Measurements from ENCODE around the gene DIPK1C.

DIPK1C gene

GRCh38 chr18:74414953-74415515 is 42.1 kb downstream of the DIPK1C start:
- DNase-seq: no peak

- no peak for DNase-seq
These were observed 43.3 kb downstream of the DIPK1C start for GRCh38 chr18:74413836-74414235.

DNA sequence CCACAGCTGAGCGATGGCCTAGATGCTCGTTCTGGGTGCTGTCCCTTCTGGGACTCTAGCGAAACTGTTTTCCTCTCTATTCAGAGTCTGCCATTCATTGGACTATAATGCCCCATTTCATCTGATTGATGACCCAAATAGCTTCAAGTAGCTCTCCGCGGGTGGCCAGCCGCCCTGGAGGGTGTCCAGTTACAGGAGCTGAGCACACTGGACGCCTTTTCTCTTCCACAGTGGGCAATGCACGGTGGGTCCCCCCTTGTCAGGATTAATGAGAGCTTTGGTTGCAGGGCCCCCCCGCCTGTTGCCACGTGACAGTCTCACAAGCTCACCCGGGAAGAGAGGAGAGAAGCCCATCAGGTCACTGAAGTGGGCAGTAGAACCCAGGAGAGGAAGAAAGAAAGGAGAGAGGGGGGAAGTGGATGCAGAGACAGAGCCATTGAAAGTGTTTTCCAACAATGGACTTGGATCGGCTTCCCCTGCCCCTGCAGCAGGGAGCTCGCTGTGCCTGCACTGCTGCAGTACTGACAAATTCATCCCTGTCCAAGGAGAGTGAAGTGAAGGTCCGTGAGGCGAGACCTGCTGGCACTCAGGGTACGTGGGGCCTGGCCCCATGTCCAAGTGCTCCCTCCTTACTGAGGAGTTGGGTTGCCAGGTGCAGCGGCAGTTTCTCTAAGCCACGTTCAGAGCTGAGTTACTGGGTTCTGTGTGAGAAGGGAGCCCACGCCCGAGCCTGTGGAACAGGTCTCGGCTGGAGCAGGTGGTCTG is 44.8 kb downstream of the DIPK1C start:
- no peak for DNase-seq

GRCh38 chr18:74411475-74411874 is 45.6 kb downstream of the DIPK1C start:
- DNase-seq: no peak

DNA sequence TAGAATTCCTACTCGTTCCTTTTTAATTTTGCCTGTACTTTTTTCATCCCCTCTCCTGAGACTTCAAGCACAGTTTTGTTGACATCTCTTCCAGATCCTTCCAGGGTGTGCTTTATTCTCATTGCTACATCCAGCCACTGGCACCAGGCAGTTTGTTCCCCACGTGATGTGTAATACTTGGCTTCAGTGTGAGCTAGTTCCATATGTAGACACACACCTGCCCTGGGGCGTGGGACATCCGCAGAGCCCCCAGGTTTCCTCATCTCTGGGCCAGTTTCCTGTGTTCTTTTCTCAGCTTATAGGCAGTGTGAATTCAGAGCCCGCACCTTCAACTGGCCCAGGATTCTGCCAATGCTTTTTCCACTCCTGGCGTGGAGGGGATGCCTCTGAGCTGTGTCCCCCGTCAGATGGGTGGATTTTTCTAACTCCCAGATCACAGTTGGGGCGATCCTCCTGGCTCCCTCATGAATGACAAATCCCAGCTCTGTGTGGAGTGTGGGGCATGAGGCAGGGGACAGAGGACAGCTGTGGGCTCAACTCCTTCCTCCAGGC is 46.6 kb downstream of the DIPK1C start:
- no peak for DNase-seq

- DNase-seq: no peak
These were observed 49.2 kb downstream of the DIPK1C start for GRCh38 chr18:74407888-74408287.

GRCh38 chr18:74402806-74403433 is 54.2 kb downstream of the DIPK1C start:
- no peak for DNase-seq

- DNase-seq: no peak
These were observed 56.3 kb downstream of the DIPK1C start for GRCh38 chr18:74400813-74401212.

DNA sequence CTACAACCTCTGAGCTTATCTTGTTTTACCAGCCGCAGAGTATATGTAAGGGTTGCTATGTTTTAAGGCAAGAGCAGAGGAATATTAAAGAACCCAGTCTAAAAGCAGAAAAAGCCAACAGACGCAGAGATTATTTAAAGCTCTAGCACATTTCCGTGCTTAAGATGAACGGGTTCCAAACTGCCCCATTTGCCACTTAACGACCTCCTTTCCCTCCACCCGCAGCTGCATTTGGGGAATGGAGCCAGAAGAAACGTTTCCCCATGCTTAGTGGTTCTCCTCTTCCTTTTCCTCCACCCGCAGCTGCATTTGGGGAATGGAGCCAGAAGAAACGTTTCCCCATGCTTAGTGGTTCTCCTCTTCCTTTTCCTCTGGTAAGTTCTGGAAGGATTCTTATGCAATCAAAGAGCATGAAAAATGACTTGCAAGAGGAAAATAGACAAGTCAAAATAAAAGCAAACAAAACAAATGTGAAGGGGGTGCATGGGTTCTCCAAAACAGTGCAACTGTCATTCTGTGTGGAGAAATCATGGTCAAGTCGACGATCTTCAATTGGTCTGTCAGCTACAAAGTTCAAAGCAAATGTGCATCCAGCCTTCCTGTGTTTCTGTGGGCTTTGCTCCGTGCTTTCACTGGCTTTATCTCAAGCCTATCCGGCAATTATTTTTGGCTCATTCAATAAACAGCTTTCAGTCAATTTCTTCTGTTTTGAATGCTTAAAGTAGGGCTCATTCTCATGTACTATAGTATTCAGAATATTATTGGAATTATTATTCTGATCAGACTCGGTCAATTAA is 57.8 kb downstream of the DIPK1C start:
- no peak for DNase-seq

DNA sequence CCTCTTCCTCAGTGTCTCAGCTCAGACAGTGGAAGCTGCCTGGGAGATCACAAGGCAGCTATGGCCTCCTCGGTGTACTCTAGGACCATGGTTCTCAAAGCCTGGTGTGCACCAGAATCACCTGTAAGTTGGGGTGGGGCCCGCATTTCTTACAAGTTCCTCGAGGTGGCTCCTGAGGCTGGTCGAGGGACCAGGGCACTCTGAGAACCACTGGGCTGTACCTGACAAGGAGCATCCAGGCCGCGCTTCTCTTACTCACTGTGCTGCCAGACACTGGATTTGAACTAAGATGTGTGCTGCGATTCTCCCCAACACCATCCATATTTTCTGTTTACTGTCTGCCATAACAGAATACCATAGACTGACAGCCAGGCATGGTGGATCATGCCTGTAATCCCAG is 59.5 kb downstream of the DIPK1C start:
- DNase-seq: no peak

DNA sequence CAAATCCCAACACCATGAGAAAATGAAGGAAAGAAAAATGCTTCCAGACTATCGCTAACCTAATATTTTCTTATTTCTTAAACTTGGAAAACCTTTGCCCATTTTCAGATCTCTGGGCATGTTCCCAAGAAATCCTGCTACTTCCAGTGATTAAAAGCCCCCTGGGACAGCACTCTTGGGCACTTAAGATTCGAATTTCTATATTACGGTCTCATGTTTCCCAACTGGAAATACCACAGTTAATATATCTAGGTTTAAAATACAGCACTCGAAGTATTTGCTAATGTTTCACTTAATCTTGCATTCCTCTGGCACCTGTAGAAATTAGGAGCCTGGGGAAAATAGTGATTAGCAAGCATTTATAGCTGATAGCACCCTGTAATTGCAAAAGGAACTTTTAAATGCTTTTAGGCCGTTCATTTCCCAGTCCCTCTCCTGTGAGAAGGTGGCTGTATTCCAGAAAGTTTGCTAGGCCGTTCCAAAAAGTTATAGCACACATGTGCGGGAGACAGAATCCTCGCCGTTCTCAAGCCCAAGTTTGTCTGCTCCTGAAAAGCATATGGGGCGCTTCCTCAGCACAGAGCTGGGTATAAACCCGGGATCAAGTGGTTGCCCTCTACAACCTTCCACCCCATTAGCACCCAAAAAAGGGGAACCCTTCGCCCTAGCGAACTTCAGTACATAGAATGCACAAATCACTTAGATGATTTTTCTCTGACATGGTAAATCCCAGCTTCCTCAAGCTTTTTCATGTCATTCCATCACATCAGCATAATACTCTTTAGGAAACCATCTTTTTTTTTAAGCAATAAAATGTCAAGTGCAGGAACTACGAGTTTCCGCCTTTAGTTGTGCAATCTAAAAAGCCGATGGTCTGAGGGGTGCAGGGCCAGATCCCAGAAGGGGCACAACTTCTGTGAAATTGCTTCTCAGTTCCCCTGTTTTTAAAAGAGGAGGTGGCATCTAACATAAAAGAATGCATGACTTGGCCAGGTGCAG is 60.6 kb downstream of the DIPK1C start:
- DNase-seq: no peak

- no peak for DNase-seq
These were observed 61.4 kb downstream of the DIPK1C start for GRCh38 chr18:74395648-74396154.

GRCh38 chr18:74395006-74395405 is 62.1 kb downstream of the DIPK1C start:
- DNase-seq: no peak

GRCh38 chr18:74392323-74392722 is 64.8 kb downstream of the DIPK1C start:
- no peak for DNase-seq

DNA sequence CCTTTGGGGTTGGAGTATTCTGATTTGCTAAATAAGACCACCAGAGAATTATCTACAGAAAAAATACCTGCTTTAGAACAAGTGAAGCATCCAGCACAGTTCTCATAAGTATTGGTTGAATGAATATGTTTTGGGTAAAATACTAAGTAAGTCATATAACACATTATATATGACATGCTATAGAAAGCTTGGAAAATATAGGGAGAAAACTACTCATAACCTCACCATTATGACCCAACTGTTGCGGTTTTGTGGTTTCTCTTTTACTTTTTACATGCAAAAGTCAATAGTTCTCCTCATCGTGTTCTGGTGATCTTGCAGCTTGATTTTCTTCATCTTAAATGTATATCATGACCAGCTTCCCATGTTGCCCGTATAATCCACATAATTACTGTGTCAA is 66.2 kb downstream of the DIPK1C start:
- DNase-seq: no peak

DNA sequence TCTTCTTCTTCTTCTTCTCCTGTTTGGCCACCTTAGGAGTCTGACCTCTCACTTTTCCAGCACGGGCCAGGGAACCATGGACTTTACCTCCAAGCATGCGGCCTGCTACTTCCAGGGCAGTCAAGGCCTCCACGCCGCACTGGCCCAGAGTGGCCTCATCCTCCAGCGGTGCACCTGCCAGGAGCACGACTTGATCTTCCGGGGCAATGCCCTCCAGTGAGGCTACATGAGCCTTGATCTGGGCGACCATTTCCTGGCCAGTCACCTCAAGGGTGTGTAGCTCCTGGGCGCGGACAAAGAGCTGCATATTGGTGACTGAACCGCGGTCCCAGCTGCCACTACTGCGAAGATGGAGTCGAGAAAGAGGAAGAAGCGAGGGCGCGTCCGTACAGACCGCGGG is 67.1 kb downstream of the DIPK1C start:
- DNase-seq: no peak

DNA sequence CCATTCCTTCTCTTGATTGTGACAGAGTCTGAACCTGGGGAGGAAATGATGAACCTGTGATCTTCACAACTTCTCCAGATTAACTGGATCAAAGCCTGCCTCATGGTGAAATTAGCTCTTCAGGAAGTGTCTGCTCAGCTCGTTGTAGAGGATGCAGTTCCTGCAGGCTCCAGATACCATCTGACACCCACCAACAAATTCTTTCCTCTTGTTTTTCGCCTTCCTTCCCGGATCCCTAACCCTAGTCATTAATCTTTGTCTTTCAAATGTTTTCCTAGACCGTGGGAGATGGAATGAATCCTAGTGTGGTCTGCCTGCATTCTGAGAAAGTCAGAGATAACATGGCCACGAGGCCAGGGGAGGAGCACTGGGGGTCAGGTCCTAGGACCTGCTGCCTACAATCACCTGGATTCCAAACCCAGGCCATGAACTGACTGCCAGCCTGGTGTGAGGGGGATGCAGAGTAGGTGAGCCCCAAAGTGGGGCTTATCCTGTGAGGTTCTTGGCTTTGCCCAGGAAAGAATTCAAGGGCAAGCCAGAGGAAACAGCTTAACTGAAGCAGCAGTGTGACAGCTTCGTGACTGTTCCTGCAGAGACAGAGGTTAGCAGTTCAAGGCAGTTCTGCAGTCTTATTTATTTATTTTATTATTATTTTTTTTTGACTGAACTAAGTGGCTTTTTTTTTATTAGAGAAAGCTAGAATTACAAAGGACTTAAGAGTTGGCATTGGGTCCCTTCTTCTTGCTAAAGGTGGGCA is 67.8 kb downstream of the DIPK1C start:
- no peak for DNase-seq

GRCh38 chr18:74388227-74388626 is 68.9 kb downstream of the DIPK1C start:
- no peak for DNase-seq

- DNase-seq: no peak
These were observed 69.7 kb downstream of the DIPK1C start for GRCh38 chr18:74387383-74387782.

Measured in SW 1271 (cell line).